ENCODE data around the gene UBASH3A. TPM values are rescaled to one million over a fixed set of nuclear protein-coding genes. Genes with fewer than 3 reads are reported as not detected.

The UBASH3A gene
- total and polyA plus RNA-seq, 2 experiments from 2014 or later = not detected

- TF ChIP-seq CTCF (IDR thresholded peaks at IDR 0.05; ENCODE audit: low read depth, low read length) = no peak
- DNase-seq (ENCODE audit: low read depth in 1 of 2, low spot score in 1 of 2) = no peak
- no peaks in the 10 kb centered on the region for H3K4me1 ChIP-seq (ENCODE audit: low read depth)
- no peaks in the 10 kb centered on the region for H3K36me3 ChIP-seq
- H3K27me3 ChIP-seq = no peaks in the 10 kb centered on the region
- H3K9me3 ChIP-seq (ENCODE audit: low read depth) = no peaks in the 10 kb centered on the region
- H3K4me3 ChIP-seq = no peak overlapping the region
- no peak overlapping the region for H3K27ac ChIP-seq
These were observed 39.3 kb upstream of the UBASH3A start for GRCh38 chr21:42364304-42364865.

GRCh38 chr21:42365770-42366169 is 37.9 kb upstream of the UBASH3A start:
- DNase-seq (ENCODE audit: low read depth in 1 of 2, low spot score in 1 of 2) = no peak
- H3K27ac ChIP-seq = no peak overlapping the region

GRCh38 chr21:42366292-42367010 is 37.3 kb upstream of the UBASH3A start, which contains the start of gene TFF1:
Gene TFF1 (minus strand): TSS chr21:42366535. CDS start chr21:42366495, 40 bp downstream.
- H3K4me1 ChIP-seq (ENCODE audit: low read depth) = no peaks in the 10 kb centered on the region
- no peak within 1 kb of the TSS for H3K27ac ChIP-seq
- H3K4me3 ChIP-seq = no peak within 1 kb of the TSS
- H3K27me3 ChIP-seq = no peaks in the 10 kb centered on the region
- no peak for TF ChIP-seq CTCF (IDR thresholded peaks at IDR 0.05; ENCODE audit: low read depth, low read length)
- no peak for DNase-seq (ENCODE audit: low read depth in 1 of 2, low spot score in 1 of 2)
- no peaks in the 10 kb centered on the region for H3K36me3 ChIP-seq
- no peaks in the 10 kb centered on the region for H3K9me3 ChIP-seq (ENCODE audit: low read depth)

More at GRCh38 chr21:42365770-42366169, 37.9 kb upstream of the UBASH3A start:
- H3K4me3 ChIP-seq = no peak overlapping the region
- no peak for TF ChIP-seq CTCF (IDR thresholded peaks at IDR 0.05; ENCODE audit: low read depth, low read length)
- H3K9me3 ChIP-seq (ENCODE audit: low read depth) = no peaks in the 10 kb centered on the region
- H3K4me1 ChIP-seq (ENCODE audit: low read depth) = no peaks in the 10 kb centered on the region
- no peaks in the 10 kb centered on the region for H3K27me3 ChIP-seq
- no peaks in the 10 kb centered on the region for H3K36me3 ChIP-seq

DNA sequence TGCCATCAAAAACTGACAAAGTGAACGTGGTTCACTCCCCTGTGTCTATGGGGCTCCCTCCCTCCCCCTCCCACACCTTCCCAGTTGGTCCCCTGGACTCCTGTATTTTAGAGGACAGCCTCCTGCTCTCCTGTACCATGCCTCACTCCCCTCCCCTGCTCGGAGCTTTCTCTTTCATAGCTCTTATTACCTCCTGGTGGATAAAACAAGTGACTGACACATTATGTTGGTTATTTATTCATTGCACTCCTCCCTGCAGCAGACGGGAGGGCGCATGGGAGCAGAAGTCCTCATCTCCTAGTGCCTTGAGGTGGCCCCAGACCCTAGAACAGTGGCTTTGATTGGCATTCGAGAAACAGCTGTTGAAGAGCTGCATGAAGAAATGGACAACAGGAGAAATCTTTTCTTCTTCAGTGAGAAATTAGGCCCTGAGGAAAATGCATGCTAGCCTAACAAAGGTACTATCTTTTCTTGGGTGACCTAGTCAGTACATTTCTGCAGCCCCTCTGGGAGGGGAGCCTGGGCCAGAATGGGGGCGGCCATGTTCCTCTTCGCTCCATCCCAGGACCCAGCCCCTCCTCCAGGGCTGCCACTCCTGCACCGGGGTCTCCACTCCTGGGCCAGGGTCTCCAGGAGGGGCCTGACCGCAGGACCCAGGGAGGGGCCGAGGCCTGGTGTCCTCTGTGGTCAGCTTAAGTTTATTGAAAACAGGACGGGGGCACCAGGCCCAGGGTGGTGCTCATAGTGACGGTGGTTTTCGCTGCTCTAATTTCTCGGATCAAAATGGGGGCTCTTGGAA is 36.1 kb upstream of the UBASH3A start:
- DNase-seq (ENCODE audit: low read depth in 1 of 2, low spot score in 1 of 2) = no peak
- Histone ChIP-seq H3K4me1 (ENCODE audit: low read depth) (no peaks in the 10 kb centered on the region), H3K27ac (no peak overlapping the region), H3K27me3 (no peaks in the 10 kb centered on the region), H3K4me3 (no peak overlapping the region), H3K9me3 (ENCODE audit: low read depth) (no peaks in the 10 kb centered on the region), H3K36me3 (no peaks in the 10 kb centered on the region)
- TF ChIP-seq CTCF (IDR thresholded peaks at IDR 0.05; ENCODE audit: low read depth, low read length) = no peak

GRCh38 chr21:42369821-42370220 is 33.9 kb upstream of the UBASH3A start:
- Histone ChIP-seq H3K4me3 (no peak overlapping the region), H3K9me3 (ENCODE audit: low read depth) (no peaks in the 10 kb centered on the region), H3K4me1 (ENCODE audit: low read depth) (no peaks in the 10 kb centered on the region), H3K36me3 (no peaks in the 10 kb centered on the region), H3K27me3 (peaks cover 6% of the 10 kb centered on the region), H3K27ac (no peak overlapping the region)
- TF ChIP-seq CTCF (IDR thresholded peaks at IDR 0.05; ENCODE audit: low read depth, low read length) = no peak
- DNase-seq (ENCODE audit: low read depth in 1 of 2, low spot score in 1 of 2) = no peak

Measured in cardiac muscle cell (in vitro differentiated cells and primary cell).